Nephron progenitor cell (in vitro differentiated cells): Measurements from ENCODE around the gene MSI2.

Experiments used
- DNase-seq: peaks from one replicate; pipeline ENCODE4 v3.0.0; 2021
- H3K27ac Mint-ChIP-seq: 2 replicates; pipeline ENCODE4 v1.8.0; 2021; ENCODE audit warnings: mild to moderate bottlenecking, moderate library complexity, mixed read lengths
- H3K27me3 Mint-ChIP-seq: 2 replicates; pipeline ENCODE4 v1.8.0; 2021; ENCODE audit warnings: mild to moderate bottlenecking, low read depth, mixed read lengths; ENCODE audit not compliant: poor library complexity
- H3K36me3 Mint-ChIP-seq: 2 replicates; pipeline ENCODE4 v1.8.0; 2021; ENCODE audit warnings: low read depth, mixed read lengths
- H3K4me1 Mint-ChIP-seq: 2 replicates; pipeline ENCODE4 v1.8.0; 2021; ENCODE audit warnings: mixed read lengths
- H3K4me3 Mint-ChIP-seq: 2 replicates; pipeline ENCODE4 v1.8.0; 2021; ENCODE audit warnings: mild to moderate bottlenecking, moderate library complexity, mixed read lengths
- H3K9me3 Mint-ChIP-seq: 2 replicates; pipeline ENCODE4 v1.8.0; 2021; ENCODE audit warnings: mild to moderate bottlenecking, moderate library complexity, mixed read lengths
- TF ChIP-seq, protein P1 (sequence below): fragments of 200-600 bp; sonication (generic); IDR thresholded peaks from 2 replicates; pipeline ENCODE4 v1.5.0; 2021; ENCODE audit warnings: antibody characterized with exemption

Gene MSI2

DNA sequence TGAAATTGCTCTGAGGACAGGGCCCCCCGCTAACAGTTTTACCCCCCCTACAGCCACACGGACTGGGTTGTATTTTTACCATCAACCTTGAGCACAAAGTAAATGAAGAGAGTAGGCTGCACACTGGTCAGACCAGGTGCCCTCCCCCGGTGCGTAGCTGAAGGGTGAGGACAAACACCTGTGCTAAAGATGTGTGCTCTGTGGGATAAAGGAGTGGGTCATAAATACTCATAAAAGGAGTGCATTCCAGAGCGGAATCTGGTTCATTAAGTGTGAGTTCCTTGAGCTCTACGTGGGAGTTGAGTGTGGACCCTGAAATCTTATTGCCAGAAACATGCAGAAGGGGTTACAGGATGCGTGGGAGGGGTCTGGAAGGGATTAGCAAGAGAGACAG, 271.7 kb downstream of the MSI2 start:
- H3K27me3 Mint-ChIP-seq = no peaks in the 10 kb centered on the region
- H3K36me3 Mint-ChIP-seq = peaks cover 31% of the 10 kb centered on the region
- no peaks in the 10 kb centered on the region for H3K9me3 Mint-ChIP-seq
- peaks cover 39% of the 10 kb centered on the region for H3K4me1 Mint-ChIP-seq
- no peak for DNase-seq
- no peak overlapping the region for H3K27ac Mint-ChIP-seq
- TF ChIP-seq, protein P1, sequence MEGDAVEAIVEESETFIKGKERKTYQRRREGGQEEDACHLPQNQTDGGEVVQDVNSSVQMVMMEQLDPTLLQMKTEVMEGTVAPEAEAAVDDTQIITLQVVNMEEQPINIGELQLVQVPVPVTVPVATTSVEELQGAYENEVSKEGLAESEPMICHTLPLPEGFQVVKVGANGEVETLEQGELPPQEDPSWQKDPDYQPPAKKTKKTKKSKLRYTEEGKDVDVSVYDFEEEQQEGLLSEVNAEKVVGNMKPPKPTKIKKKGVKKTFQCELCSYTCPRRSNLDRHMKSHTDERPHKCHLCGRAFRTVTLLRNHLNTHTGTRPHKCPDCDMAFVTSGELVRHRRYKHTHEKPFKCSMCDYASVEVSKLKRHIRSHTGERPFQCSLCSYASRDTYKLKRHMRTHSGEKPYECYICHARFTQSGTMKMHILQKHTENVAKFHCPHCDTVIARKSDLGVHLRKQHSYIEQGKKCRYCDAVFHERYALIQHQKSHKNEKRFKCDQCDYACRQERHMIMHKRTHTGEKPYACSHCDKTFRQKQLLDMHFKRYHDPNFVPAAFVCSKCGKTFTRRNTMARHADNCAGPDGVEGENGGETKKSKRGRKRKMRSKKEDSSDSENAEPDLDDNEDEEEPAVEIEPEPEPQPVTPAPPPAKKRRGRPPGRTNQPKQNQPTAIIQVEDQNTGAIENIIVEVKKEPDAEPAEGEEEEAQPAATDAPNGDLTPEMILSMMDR = no peak
- H3K4me3 Mint-ChIP-seq = no peak overlapping the region

- Mint-ChIP-seq H3K9me3 (no peaks in the 10 kb centered on the region), H3K27ac (peak overlapping the region; percentile 28), H3K36me3 (peaks cover 33% of the 10 kb centered on the region), H3K4me3 (no peak overlapping the region), H3K4me1 (peaks cover 57% of the 10 kb centered on the region), H3K27me3 (no peaks in the 10 kb centered on the region)
- DNase-seq = no peak
- TF ChIP-seq, protein P1 = no peak
Measured at GRCh38 chr17:57530026-57530425, 273.7 kb downstream of the MSI2 start.

DNA sequence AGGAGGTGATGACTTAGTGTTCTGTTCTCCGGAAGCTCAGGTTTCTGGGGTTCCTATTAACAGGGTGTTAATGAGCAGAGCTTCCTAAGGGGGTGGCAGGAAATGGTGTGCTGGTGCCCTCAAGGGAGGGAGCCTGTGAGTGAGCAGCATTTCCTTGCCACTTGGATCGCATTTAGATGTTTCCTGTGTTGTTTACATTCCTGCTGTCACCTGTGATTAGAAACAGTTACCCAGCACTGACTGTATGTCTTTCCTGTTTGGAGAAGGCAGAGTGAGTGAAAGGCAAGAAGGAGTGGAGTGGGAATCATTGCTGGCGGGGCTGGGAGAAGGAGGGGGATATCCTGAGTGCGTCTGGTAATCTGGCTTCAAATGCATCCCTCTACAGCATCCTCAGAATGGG, 274.2 kb downstream of the MSI2 start:
- Mint-ChIP-seq H3K27me3 (no peaks in the 10 kb centered on the region), H3K27ac (peak overlapping the region; percentile 28), H3K4me3 (no peak overlapping the region), H3K4me1 (peaks cover 62% of the 10 kb centered on the region), H3K36me3 (peaks cover 33% of the 10 kb centered on the region), H3K9me3 (no peaks in the 10 kb centered on the region)
- TF ChIP-seq, protein P1 = no peak
- DNase-seq = no peak

GRCh38 chr17:57531078-57531477, 274.8 kb downstream of the MSI2 start:
- no peaks in the 10 kb centered on the region for H3K9me3 Mint-ChIP-seq
- H3K27me3 Mint-ChIP-seq = no peaks in the 10 kb centered on the region
- TF ChIP-seq, protein P1 = no peak
- peaks cover 68% of the 10 kb centered on the region for H3K4me1 Mint-ChIP-seq
- no peak overlapping the region for H3K4me3 Mint-ChIP-seq
- no peak for DNase-seq
- H3K36me3 Mint-ChIP-seq = peaks cover 36% of the 10 kb centered on the region
- peak overlapping the region; percentile 28 for H3K27ac Mint-ChIP-seq

DNA sequence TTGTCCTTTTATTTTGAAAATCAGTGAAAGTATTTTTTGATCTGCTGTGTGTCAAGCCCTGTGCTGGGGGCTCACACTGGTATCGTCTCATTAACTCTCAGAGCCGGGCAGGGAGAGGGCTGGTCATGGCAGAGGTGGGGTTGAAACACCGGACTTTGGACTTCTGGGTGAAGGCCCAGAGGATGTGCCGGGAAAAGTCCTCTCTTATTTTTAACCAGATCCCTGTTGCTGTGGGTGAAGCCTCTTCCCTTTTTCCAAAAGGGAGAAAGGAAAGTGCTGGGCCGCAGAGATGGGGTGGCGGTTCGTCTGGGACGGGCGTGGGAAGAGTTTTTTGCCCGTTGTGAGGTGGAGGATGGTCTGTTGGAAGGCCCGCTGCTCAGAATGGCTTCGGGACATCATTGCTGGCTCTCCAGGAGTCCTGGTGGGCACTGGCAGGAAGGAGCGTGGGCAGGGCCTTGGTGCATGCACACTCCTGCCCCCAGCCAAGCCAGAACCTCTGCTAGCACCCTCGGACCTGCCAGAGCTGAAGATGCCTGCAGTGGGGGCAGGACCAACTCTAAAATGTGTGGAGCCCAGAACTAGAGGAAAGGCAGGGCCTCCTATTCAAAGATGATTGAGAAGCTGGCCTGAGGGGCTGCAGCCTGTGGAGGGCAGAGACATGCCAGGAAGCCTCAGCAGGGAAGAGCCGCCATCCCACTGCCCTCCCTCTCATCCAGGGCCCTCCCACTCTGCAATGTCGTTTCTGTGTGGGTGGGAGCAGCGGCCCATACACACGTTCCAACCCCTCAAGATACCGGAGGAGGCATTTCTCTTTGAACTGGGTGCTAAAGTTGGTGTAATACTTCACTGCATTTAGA, 275.6 kb downstream of the MSI2 start:
- Mint-ChIP-seq H3K36me3 (peaks cover 42% of the 10 kb centered on the region), H3K27me3 (no peaks in the 10 kb centered on the region), H3K4me1 (peaks cover 76% of the 10 kb centered on the region), H3K9me3 (no peaks in the 10 kb centered on the region), H3K27ac (peak overlapping the region; percentile 91), H3K4me3 (no peak overlapping the region)
- no peak for DNase-seq
- TF ChIP-seq, protein P1 = no peak

DNA sequence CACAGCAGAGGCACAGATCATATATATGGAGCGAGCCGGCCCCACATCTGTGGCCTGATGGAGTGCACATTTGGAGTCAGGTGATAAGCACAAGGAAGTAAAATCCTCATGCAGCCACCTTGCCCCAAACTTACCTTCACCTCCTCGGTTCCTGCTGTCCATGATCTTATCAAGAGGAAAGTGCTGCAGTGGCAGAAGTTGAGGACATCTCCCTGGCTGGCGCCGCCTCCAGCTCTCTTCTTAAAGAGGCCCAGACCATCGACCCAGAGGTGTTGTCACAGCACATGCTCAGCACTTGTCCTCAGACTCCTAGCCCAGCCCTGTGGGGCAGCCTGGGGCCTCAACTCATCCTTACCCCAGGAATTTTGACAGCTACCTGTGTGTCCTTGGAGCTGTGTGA, 276.2 kb downstream of the MSI2 start:
- peaks cover 83% of the 10 kb centered on the region for H3K4me1 Mint-ChIP-seq
- H3K27ac Mint-ChIP-seq = peak overlapping the region; percentile 91
- H3K9me3 Mint-ChIP-seq = no peaks in the 10 kb centered on the region
- no peak for DNase-seq
- TF ChIP-seq, protein P1 = no peak
- no peak overlapping the region for H3K4me3 Mint-ChIP-seq
- H3K36me3 Mint-ChIP-seq = peaks cover 42% of the 10 kb centered on the region
- H3K27me3 Mint-ChIP-seq = no peaks in the 10 kb centered on the region
